GM13976 (cell line): ENCODE measurements around the gene XRCC1.

ENCODE experiments used
- DNase-seq: peaks from one replicate; pipeline ENCODE4 v3.0.0; 2012; ENCODE audit warnings: low spot score
- CTCF ChIP-seq: IDR thresholded peaks from 2 replicates; pipeline ENCODE4 v1.5.1; 2012; ENCODE audit warnings: borderline replicate concordance, mild to moderate bottlenecking; ENCODE audit not compliant: insufficient read depth; ENCODE audit errors: extremely low read depth, missing control alignments, control extremely low read depth
- in situ Hi-C: fragments of 300-500 bp; cut with MboI; formaldehyde crosslinking; loops from one replicate; pipeline ENCODE4 v1.12.0; 2022; ENCODE audit warnings: low sequenced_read_pairs, mixed read lengths, inconsistent platforms; ENCODE audit not compliant: unreplicated experiment

The XRCC1 gene

GRCh38 chr19:43534816-43535761 lies 40.2 kb downstream of the XRCC1 start:
- no peak for DNase-seq
- in situ Hi-C loops = no loop called here
- peak; percentile 27 for TF ChIP-seq CTCF

GRCh38 chr19:43534305-43534815 lies 41.0 kb downstream of the XRCC1 start:
- no peak for DNase-seq
- in situ Hi-C loops = no loop called here
- TF ChIP-seq CTCF = no peak

GRCh38 chr19:43533546-43534304 lies 41.6 kb downstream of the XRCC1 start:
- DNase-seq = peak; percentile 95
- in situ Hi-C loops = no loop called here
- TF ChIP-seq CTCF = no peak

GRCh38 chr19:43532962-43533545 lies 42.3 kb downstream of the XRCC1 start, which contains the start of gene ZNF575:
ZNF575 (plus strand) TSS chr19:43533188; CDS start chr19:43534423, 1,235 bp downstream.
- DNase-seq = peak; percentile 94
- TF ChIP-seq CTCF = no peak
- in situ Hi-C loops = no loop called here

- peak; percentile 59 for DNase-seq
- TF ChIP-seq CTCF = no peak
- in situ Hi-C loops = no loop called here
Measured at GRCh38 chr19:43532571-43532961, 42.8 kb downstream of the XRCC1 start.
